ENCODE data around the gene FAM221A. TPM values are rescaled to one million over a fixed set of nuclear protein-coding genes. Genes with fewer than 3 reads are reported as not detected.

Gene FAM221A
- total RNA-seq, 4 donors from 2014 or later: 7.5 to 28.0 (median 13.1) TPM

- no peaks in the 10 kb centered on the region for H3K27me3 ChIP-seq
- H3K4me1 ChIP-seq: no peaks in the 10 kb centered on the region
- peaks cover 0 to 44% (median 9%) of the 10 kb centered on the region in 4 donors for H3K9me3 ChIP-seq
- TF ChIP-seq CTCF (IDR thresholded peaks at IDR 0.05) (no peak), EP300 (IDR thresholded peaks at IDR 0.05) (no peak), POLR2A (IDR thresholded peaks at IDR 0.05) (no peak)
- DNase-seq (ENCODE audit: low spot score in 2 of 2): no peak
- WGBS, 2 donors: 82 to 88% methylated on average over 1 of the region's 1 CpG
- H3K27ac ChIP-seq: no peak overlapping the region
- no peak overlapping the region for H3K4me3 ChIP-seq
- peaks cover 0 to 9% (median 0%) of the 10 kb centered on the region in 3 donors for H3K36me3 ChIP-seq
Observed at GRCh38 chr7:23746629-23747028, 66.6 kb downstream of the FAM221A start.

- Histone ChIP-seq H3K4me1 (no peaks in the 10 kb centered on the region), H3K36me3 (peaks cover 0 to 10% (median 0%) of the 10 kb centered on the region in 3 donors), H3K27me3 (no peaks in the 10 kb centered on the region), H3K4me3 (no peak overlapping the region), H3K9me3 (peaks cover 0 to 11% (median 0%) of the 10 kb centered on the region in 4 donors), H3K27ac (no peak overlapping the region)
- TF ChIP-seq EP300 (IDR thresholded peaks at IDR 0.05) (no peak), CTCF (IDR thresholded peaks at IDR 0.05) (no peak), POLR2A (IDR thresholded peaks at IDR 0.05) (no peak)
- 65 to 68% methylated on average over 1 of the region's 1 CpG for WGBS, 2 donors
- no peak for DNase-seq (ENCODE audit: low spot score in 2 of 2)
Observed at GRCh38 chr7:23751852-23752251, 71.9 kb downstream of the FAM221A start.

Small RNAs within 50 kb of the gene (small RNA-seq; reads per million reads assigned to genes)
- gene AC006026.2: not detected

Other genes starting within 250 kb of the FAM221A start
- under 1 TPM in 3 of 4 donors, not detected in 1; 0.21 to 0.90 (median 0.59) TPM for gene IGF2BP3, start 209.7 kb upstream of the FAM221A start, total RNA-seq
- gene TRA2A, start 148.2 kb upstream of the FAM221A start, total RNA-seq: 10 to 100 TPM; 39.4 to 74.9 (median 43.5) TPM
- gene CCDC126, start 82.8 kb upstream of the FAM221A start, total RNA-seq: 10 to 100 TPM in 1 of 4 donors, 1 to 10 TPM in 3; 5.5 to 10.3 (median 8.2) TPM
- 1 to 10 TPM in 2 of 4 donors, under 1 TPM in 2; 0.84 to 2.8 (median 1.1) TPM for gene STK31, start 30.0 kb downstream of the FAM221A start, total RNA-seq

Measured in tibial nerve (tissue), 4 donors.